MM.1S (cell line): Measurements from ENCODE around the gene HJV.

Source experiments
- EZH2 ChIP-seq: fragments of 300-600 bp; sonication (generic); optimal IDR thresholded peaks from 2 replicates; pipeline ENCODE3; 2017; ENCODE audit warnings: low read depth, mild to moderate bottlenecking, antibody characterized with exemption, low read length, mixed read lengths
- TF ChIP-seq, protein P1 (sequence below): fragments of 300-600 bp; sonication (generic); IDR thresholded peaks from 2 replicates; pipeline ENCODE4 v1.5.1; 2016; ENCODE audit warnings: antibody characterized with exemption, low read length, mixed read lengths

DNA sequence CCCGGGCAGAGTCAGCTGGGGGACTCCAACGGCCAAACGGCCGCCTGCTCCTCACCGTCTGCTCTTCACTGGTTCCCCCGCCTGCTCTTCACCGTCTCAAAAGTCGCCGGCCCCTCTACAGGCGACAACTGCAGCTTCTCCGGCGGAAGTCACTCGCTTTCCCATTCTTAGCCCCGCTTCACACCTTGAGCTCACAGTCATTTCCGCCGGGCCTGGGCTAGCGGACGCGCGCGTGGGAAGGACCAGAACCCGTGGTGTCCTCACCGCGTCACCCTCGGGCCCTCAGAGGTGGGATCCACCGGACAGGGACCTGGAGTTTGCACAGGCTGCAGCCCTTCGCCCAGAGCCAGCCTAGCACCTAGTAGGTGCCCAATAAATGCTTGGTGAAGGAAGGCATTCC, 27.9 kb upstream of the HJV start:
- TF ChIP-seq, protein P1, sequence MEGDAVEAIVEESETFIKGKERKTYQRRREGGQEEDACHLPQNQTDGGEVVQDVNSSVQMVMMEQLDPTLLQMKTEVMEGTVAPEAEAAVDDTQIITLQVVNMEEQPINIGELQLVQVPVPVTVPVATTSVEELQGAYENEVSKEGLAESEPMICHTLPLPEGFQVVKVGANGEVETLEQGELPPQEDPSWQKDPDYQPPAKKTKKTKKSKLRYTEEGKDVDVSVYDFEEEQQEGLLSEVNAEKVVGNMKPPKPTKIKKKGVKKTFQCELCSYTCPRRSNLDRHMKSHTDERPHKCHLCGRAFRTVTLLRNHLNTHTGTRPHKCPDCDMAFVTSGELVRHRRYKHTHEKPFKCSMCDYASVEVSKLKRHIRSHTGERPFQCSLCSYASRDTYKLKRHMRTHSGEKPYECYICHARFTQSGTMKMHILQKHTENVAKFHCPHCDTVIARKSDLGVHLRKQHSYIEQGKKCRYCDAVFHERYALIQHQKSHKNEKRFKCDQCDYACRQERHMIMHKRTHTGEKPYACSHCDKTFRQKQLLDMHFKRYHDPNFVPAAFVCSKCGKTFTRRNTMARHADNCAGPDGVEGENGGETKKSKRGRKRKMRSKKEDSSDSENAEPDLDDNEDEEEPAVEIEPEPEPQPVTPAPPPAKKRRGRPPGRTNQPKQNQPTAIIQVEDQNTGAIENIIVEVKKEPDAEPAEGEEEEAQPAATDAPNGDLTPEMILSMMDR, result no peak
- TF ChIP-seq EZH2, result no peak
